Gastroesophageal sphincter (tissue), 4 donors: ENCODE measurements around the gene TMEM232. TPM values are rescaled to one million over a fixed set of nuclear protein-coding genes. Genes with fewer than 3 reads are reported as not detected.

ENCODE experiments used
- ATAC-seq: fragments of 150-250 bp; one replicate; pipeline ENCODE4 v1.9.1; 2016; ENCODE audit warnings: mild to moderate bottlenecking, moderate library complexity
- H3K27ac ChIP-seq, 4 donors: fragments of 200-600 bp; sonication (generic) in 3 of 4; 1 replicate in 3 of 4; 2 replicates in 1 of 4; pipeline ENCODE4 v1.5.1; 2016 to 2019
- H3K27me3 ChIP-seq: fragments of 200-600 bp; sonication (generic); one replicate; pipeline ENCODE4 v1.5.1; 2019
- H3K36me3 ChIP-seq, 2 donors: fragments of 200-600 bp; sonication (generic); one replicate each; pipeline ENCODE4 v1.5.1; 2019; ENCODE audit warnings: control low read depth in 1 of 2
- H3K4me1 ChIP-seq, 3 donors: fragments of 200-600 bp; sonication (generic); 1 replicate in 2 of 3; 2 replicates in 1 of 3; pipeline ENCODE4 v1.5.1; 2016 to 2019; ENCODE audit warnings: control low read depth in 2 of 3
- H3K4me3 ChIP-seq, 2 donors: fragments of 200-600 bp; sonication (generic); one replicate each; pipeline ENCODE4 v1.5.1; 2019; ENCODE audit warnings: mild to moderate bottlenecking in 1 of 2, moderate library complexity in 1 of 2
- H3K9me3 ChIP-seq, 3 donors: fragments of 200-600 bp; sonication (generic); one replicate each; pipeline ENCODE4 v1.5.1; 2017 to 2019; ENCODE audit warnings: control low read depth in 2 of 3
- EP300 ChIP-seq: sonication (generic); formaldehyde crosslinking; IDR thresholded peaks from one replicate; pipeline ENCODE4 v1.6.1; 2017; ENCODE audit warnings: antibody characterized with exemption, mild to moderate bottlenecking
- POLR2A ChIP-seq, 2 donors: fragments of 450-650 bp; IDR thresholded peaks; one replicate each; pipeline ENCODE4 v1.6.1; 2017; ENCODE audit warnings: antibody characterized with exemption in 2 of 2, mild to moderate bottlenecking in 2 of 2, moderate library complexity in 1 of 2
- POLR2AphosphoS5 ChIP-seq: sonication (generic); formaldehyde crosslinking; IDR thresholded peaks from one replicate; pipeline ENCODE4 v1.6.1; 2017; ENCODE audit warnings: antibody characterized with exemption
- WGBS, 2 donors: methylation state at CpG; one replicate each; pipeline ENCODE4 v1.1.5; 2018; ENCODE audit warnings: low coverage in 1 of 2; 5-methylcytosine and 5-hydroxymethylcytosine counted together
- total RNA-seq, 4 donors: library from RNA; depleted of rRNA; stranded (reverse); fragments of >200 nt; gene quantifications; one replicate each; pipeline ENCODE4 v1.1.0, GENCODE V29; 2016
- TF ChIP-seq, protein P1 (sequence below), 4 experiments: fragments of 200-600 bp in 2 of 4; fragments of 450-650 bp in 2 of 4; sonication (generic) in 1 of 4; IDR thresholded peaks; one replicate each; pipeline ENCODE4 v1.5.1; 2017 to 2019; ENCODE audit warnings: antibody characterized with exemption in 4 of 4, mild to moderate bottlenecking in 2 of 4, moderate library complexity in 2 of 4

The TMEM232 gene
- total RNA-seq, 4 donors from 2014 or later = 2.2 to 5.1 (median 3.8) TPM

- TF ChIP-seq POLR2A (IDR thresholded peaks at IDR 0.05) = no peak
- ATAC-seq = no peak
- 90 to 93% methylated on average over 2 to 3 of the region's 3 CpGs for WGBS, 2 donors
- Histone ChIP-seq H3K4me1 (no peaks in the 10 kb centered on the region), H3K36me3 (no peaks in the 10 kb centered on the region), H3K27ac (no peak overlapping the region), H3K4me3 (no peak overlapping the region), H3K27me3 (no peaks in the 10 kb centered on the region), H3K9me3 (no peaks in the 10 kb centered on the region)
Measured at GRCh38 chr5:110638970-110639902, 87.2 kb downstream of the TMEM232 start.

- TF ChIP-seq POLR2AphosphoS5 (no peak), EP300 (no peak), POLR2A (IDR thresholded peaks at IDR 0.05) (no peak)
- TF ChIP-seq, protein P1, sequence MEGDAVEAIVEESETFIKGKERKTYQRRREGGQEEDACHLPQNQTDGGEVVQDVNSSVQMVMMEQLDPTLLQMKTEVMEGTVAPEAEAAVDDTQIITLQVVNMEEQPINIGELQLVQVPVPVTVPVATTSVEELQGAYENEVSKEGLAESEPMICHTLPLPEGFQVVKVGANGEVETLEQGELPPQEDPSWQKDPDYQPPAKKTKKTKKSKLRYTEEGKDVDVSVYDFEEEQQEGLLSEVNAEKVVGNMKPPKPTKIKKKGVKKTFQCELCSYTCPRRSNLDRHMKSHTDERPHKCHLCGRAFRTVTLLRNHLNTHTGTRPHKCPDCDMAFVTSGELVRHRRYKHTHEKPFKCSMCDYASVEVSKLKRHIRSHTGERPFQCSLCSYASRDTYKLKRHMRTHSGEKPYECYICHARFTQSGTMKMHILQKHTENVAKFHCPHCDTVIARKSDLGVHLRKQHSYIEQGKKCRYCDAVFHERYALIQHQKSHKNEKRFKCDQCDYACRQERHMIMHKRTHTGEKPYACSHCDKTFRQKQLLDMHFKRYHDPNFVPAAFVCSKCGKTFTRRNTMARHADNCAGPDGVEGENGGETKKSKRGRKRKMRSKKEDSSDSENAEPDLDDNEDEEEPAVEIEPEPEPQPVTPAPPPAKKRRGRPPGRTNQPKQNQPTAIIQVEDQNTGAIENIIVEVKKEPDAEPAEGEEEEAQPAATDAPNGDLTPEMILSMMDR (IDR thresholded peaks at IDR 0.05) = no peak
- H3K4me1 ChIP-seq = no peaks in the 10 kb centered on the region
- no peak for ATAC-seq
- no peaks in the 10 kb centered on the region for H3K27me3 ChIP-seq
- H3K9me3 ChIP-seq = no peaks in the 10 kb centered on the region
- peaks cover 0 to 3% of the 10 kb centered on the region in 2 donors for H3K36me3 ChIP-seq
- H3K4me3 ChIP-seq = no peak overlapping the region
- no peak overlapping the region for H3K27ac ChIP-seq
Measured at GRCh38 chr5:110634475-110634874, 92.0 kb downstream of the TMEM232 start.

DNA sequence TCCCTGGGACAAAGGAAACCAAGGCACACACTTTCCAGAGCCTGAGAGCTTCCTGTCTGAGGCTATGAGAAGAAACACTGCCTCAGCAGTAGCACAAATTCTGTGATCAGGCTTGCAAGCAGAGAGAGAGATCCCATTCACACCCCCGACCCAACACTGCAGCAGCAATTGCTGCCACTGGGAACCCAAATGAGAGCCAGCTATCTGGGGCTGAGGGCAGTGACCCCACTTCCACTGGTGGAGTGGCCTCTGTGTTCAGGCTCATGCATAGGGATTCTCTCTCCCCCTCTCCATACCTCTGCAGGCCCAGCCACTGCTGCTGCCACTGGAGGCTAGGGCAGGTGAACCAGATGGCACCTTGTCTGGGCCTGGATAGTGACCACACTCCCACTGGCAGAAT lies 95.2 kb downstream of the TMEM232 start:
- TF ChIP-seq POLR2A (IDR thresholded peaks at IDR 0.05) (no peak), POLR2AphosphoS5 (no peak), EP300 (no peak)
- TF ChIP-seq, protein P1 (IDR thresholded peaks at IDR 0.05) = no peak
- no peak overlapping the region for H3K27ac ChIP-seq
- H3K27me3 ChIP-seq = no peaks in the 10 kb centered on the region
- peaks cover 0 to 3% of the 10 kb centered on the region in 2 donors for H3K36me3 ChIP-seq
- no CpG with 5 or more reads among the region's 1 CpG for WGBS, 2 donors
- no peaks in the 10 kb centered on the region for H3K9me3 ChIP-seq
- ATAC-seq = no peak
- H3K4me1 ChIP-seq = no peaks in the 10 kb centered on the region
- no peak overlapping the region for H3K4me3 ChIP-seq

GRCh38 chr5:110630350-110630749 lies 96.1 kb downstream of the TMEM232 start:
- Histone ChIP-seq H3K36me3 (peaks cover 0 to 3% of the 10 kb centered on the region in 2 donors), H3K4me3 (no peak overlapping the region), H3K9me3 (no peaks in the 10 kb centered on the region), H3K27ac (no peak overlapping the region), H3K27me3 (no peaks in the 10 kb centered on the region), H3K4me1 (no peaks in the 10 kb centered on the region)
- TF ChIP-seq POLR2A (IDR thresholded peaks at IDR 0.05) = no peak
- no peak for TF ChIP-seq EP300
- no peak for TF ChIP-seq POLR2AphosphoS5
- TF ChIP-seq, protein P1 (IDR thresholded peaks at IDR 0.05) = no peak
- no peak for ATAC-seq
- 82 to 100% methylated on average over 3 to 4 of the region's 4 CpGs for WGBS, 2 donors

GRCh38 chr5:110625376-110625999 lies 101.0 kb downstream of the TMEM232 start:
- WGBS, 2 donors = 0 to 2% methylated on average over 2 of the region's 2 CpGs
- ATAC-seq = peak; percentile 36
- H3K4me3 ChIP-seq = no peak overlapping the region

More at GRCh38 chr5:110625376-110625999, 101.0 kb downstream of the TMEM232 start:
- Histone ChIP-seq H3K9me3 (no peaks in the 10 kb centered on the region), H3K27me3 (no peaks in the 10 kb centered on the region), H3K4me1 (no peaks in the 10 kb centered on the region), H3K27ac (no peak overlapping the region), H3K36me3 (no peaks in the 10 kb centered on the region)
- TF ChIP-seq, protein P1 (IDR thresholded peaks at IDR 0.05) = peak in 3 of 4 experiments; percentile 34 to 52 (median 35)
- TF ChIP-seq POLR2A (IDR thresholded peaks at IDR 0.05) = no peak
